Trophoblast cell (in vitro differentiated cells and primary cell): Measurements from ENCODE around the gene IRF7.
"Not testable (repeated sequence)": the region's sequence is repeated elsewhere in the genome, so short reads cannot be mapped to it uniquely, and the experiment has no call there.

Experiments used
- DNase-seq, 2 donors: peaks; one replicate each; pipeline ENCODE4 v3.0.0-alpha.2; 2016
- H2AFZ ChIP-seq: 2 replicates; pipeline ENCODE4 v1.6.1; 2013; ENCODE audit warnings: low read length, moderate library complexity, mild to moderate bottlenecking; ENCODE audit not compliant: insufficient read depth, poor library complexity
- H2AK5ac ChIP-seq: 2 replicates; pipeline ENCODE4 v1.6.1; 2013; ENCODE audit warnings: mild to moderate bottlenecking, low read length
- H2BK120ac ChIP-seq: 2 replicates; pipeline ENCODE4 v1.6.1; 2013; ENCODE audit warnings: low read length, mild to moderate bottlenecking, moderate library complexity; ENCODE audit not compliant: insufficient read depth, poor library complexity
- H2BK12ac ChIP-seq: 2 replicates; pipeline ENCODE4 v1.6.1; 2013; ENCODE audit warnings: mild to moderate bottlenecking, low read length, moderate library complexity
- H2BK5ac ChIP-seq: 2 replicates; pipeline ENCODE4 v1.6.1; 2013; ENCODE audit warnings: low read length, low read depth, moderate library complexity, mild to moderate bottlenecking; ENCODE audit not compliant: poor library complexity
- H3K14ac ChIP-seq: 2 replicates; pipeline ENCODE4 v1.6.1; 2013; ENCODE audit warnings: mild to moderate bottlenecking, low read length
- H3K18ac ChIP-seq: 2 replicates; pipeline ENCODE4 v1.6.1; 2013; ENCODE audit warnings: mild to moderate bottlenecking, low read length
- H3K23ac ChIP-seq: 2 replicates; pipeline ENCODE4 v1.6.1; 2013; ENCODE audit warnings: low read length
- H3K27ac ChIP-seq: 2 replicates; pipeline ENCODE4 v1.5.1; 2013; ENCODE audit warnings: low read depth, mild to moderate bottlenecking, inconsistent platforms, low read length, moderate library complexity
- H3K27me3 ChIP-seq: 2 replicates; pipeline ENCODE4 v1.6.1; 2013; ENCODE audit warnings: inconsistent platforms, mild to moderate bottlenecking, low read length, moderate library complexity; ENCODE audit not compliant: insufficient read depth
- H3K36me3 ChIP-seq, 2 experiments: 1 replicate in 1 of 2; 2 replicates in 1 of 2; pipeline ENCODE4 v1.6.1; 2013; ENCODE audit warnings: low read length in 2 of 2, mild to moderate bottlenecking in 2 of 2, moderate library complexity in 1 of 2; ENCODE audit not compliant: insufficient read depth in 2 of 2, control insufficient read depth in 1 of 2
- H3K4ac ChIP-seq: 2 replicates; pipeline ENCODE4 v1.6.1; 2013; ENCODE audit warnings: low read depth, mild to moderate bottlenecking, low read length, moderate library complexity
- H3K4me1 ChIP-seq, 2 experiments: 1 replicate in 1 of 2; 2 replicates in 1 of 2; pipeline ENCODE4 v1.6.1; 2013; ENCODE audit warnings: low read length in 2 of 2, mild to moderate bottlenecking in 2 of 2, moderate library complexity in 1 of 2; ENCODE audit not compliant: insufficient read depth in 2 of 2, control insufficient read depth in 1 of 2
- H3K4me2 ChIP-seq: 2 replicates; pipeline ENCODE4 v1.6.1; 2013; ENCODE audit warnings: inconsistent platforms, mild to moderate bottlenecking, low read length, moderate library complexity
- H3K4me3 ChIP-seq: 2 replicates; pipeline ENCODE4 v1.5.1; 2013; ENCODE audit warnings: mild to moderate bottlenecking, low read depth, low read length, inconsistent platforms
- H3K79me1 ChIP-seq: one replicate; pipeline ENCODE4 v1.6.1; 2013; ENCODE audit warnings: low read length
- H3K79me2 ChIP-seq: 2 replicates; pipeline ENCODE4 v1.6.1; 2013; ENCODE audit warnings: low read length, mild to moderate bottlenecking; ENCODE audit not compliant: control insufficient read depth, insufficient read depth, poor library complexity
- H3K9ac ChIP-seq: 2 replicates; pipeline ENCODE4 v1.6.1; 2013; ENCODE audit warnings: mild to moderate bottlenecking, low read length
- H3K9me3 ChIP-seq: 2 replicates; pipeline ENCODE4 v1.6.1; 2013; ENCODE audit warnings: low read depth, mild to moderate bottlenecking, control low read depth, inconsistent platforms, low read length; ENCODE audit not compliant: insufficient read depth
- H4K12ac ChIP-seq: 2 replicates; pipeline ENCODE4 v1.6.1; 2013; ENCODE audit warnings: low read depth, mild to moderate bottlenecking, low read length, moderate library complexity
- H4K8ac ChIP-seq: 2 replicates; pipeline ENCODE4 v1.6.1; 2013; ENCODE audit warnings: low read depth, mild to moderate bottlenecking, low read length, moderate library complexity
- H4K91ac ChIP-seq: one replicate; pipeline ENCODE4 v1.6.1; 2013; ENCODE audit warnings: low read depth, mild to moderate bottlenecking, low read length, moderate library complexity
- WGBS: extraction: QIAGEN DNeasy Blood & Tissue Kit; methylation state at CpG from one replicate; pipeline ENCODE4 v1.1.7; 2013; ENCODE audit warnings: missing lambda C conversion rate; ENCODE audit not compliant: insufficient read length, insufficient coverage; ENCODE audit errors: extremely low coverage; 5-methylcytosine and 5-hydroxymethylcytosine counted together

Gene IRF7

DNA sequence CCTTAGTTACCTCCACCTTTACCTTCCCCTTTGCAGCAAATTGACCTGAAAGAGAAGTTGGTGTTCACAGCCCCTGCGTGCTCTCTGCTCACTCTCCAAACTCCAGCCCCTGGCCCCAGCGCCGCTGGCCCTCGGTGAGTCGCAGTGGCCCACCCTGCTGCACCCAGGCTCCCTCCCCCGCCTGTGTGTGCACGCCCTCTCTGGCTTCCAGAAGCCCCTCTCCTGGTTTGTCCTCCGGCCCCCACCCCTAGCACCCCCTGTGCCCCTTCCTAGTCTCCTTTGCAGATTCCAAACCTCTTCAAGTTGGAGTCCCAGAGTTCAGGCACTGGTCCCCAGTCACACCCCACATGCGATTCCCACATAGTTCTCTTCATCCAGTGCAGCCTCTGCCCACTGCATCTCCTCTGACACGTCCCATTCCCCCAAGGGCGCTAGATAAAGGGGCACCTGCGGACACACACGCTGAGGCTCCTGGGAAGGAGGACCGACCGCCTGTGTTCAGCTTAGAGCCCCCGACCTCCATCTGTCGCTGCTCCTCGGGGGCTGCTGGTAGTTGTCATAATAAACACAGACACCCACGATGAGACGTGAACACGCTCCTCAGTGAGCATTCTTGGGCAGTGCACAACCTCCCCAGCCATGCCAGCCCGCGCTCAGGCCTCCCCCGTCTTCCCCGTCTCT lies 41.0 kb downstream of the IRF7 start:
- Histone ChIP-seq H3K79me1 (peaks cover 8% of the 10 kb centered on the region), H2BK5ac (no peak overlapping the region), H3K79me2 (peaks cover 42% of the 10 kb centered on the region), H4K8ac (peak overlapping the region; percentile 88), H3K4me2 (peak overlapping the region; percentile 99), H4K91ac (peak overlapping the region; percentile 84), H2AFZ (peak overlapping the region; percentile 99), H3K4ac (peak overlapping the region; percentile 61), H3K14ac (peak overlapping the region; percentile 99), H4K12ac (peak overlapping the region; percentile 93), H3K9ac (no peak overlapping the region), H3K18ac (peak overlapping the region; percentile 97), H3K9me3 (peaks cover 4% of the 10 kb centered on the region), H3K4me1 (peaks cover 24 to 32% of the 10 kb centered on the region in 2 experiments), H2AK5ac (no peak overlapping the region), H3K23ac (no peak overlapping the region), H2BK120ac (no peak overlapping the region), H3K36me3 (peaks cover 8 to 10% of the 10 kb centered on the region in 2 experiments), H3K27me3 (no peaks in the 10 kb centered on the region), H3K4me3 (peak overlapping the region; percentile 84), H2BK12ac (no peak overlapping the region), H3K27ac (no peak overlapping the region)
- DNase-seq: no peak
- no CpG with 5 or more reads among the region's 25 CpGs for whole genome bisulfite sequencing

DNA sequence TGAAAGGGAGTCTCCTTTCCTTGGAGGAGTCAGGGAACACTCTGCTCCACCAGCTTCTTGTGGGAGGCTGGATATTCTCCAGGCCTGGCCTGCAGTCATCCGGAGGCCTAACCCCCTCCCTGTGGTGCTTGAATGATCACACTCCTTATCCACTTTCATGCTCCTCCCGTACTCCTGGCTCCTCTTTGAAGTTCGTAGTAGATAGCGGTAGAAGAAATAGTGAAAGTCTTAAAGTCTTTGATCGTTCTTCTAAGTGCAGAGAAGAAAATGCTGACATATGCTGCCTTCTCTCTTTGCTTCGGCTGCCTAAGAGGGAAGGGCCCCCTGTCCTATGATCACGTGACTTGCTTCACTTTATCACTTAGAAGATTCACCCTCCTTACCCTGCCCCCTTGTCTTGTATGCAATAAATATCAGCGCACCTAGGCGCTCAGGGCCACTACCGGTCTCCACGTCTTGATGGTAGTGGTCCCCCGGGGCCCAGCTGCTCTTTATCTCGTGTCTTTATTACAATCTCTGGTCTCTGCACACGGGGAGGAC lies 41.6 kb downstream of the IRF7 start:
- not testable (repeated sequence) for H3K23ac ChIP-seq, H3K9me3 ChIP-seq, H3K4me3 ChIP-seq, H3K18ac ChIP-seq, H4K12ac ChIP-seq, H2BK12ac ChIP-seq, H3K4ac ChIP-seq, H3K4me2 ChIP-seq, H3K9ac ChIP-seq, H4K8ac ChIP-seq, H3K27me3 ChIP-seq, H4K91ac ChIP-seq, H2AFZ ChIP-seq, DNase-seq, H3K27ac ChIP-seq, H3K36me3 ChIP-seq, H3K14ac ChIP-seq, H2BK120ac ChIP-seq, H2AK5ac ChIP-seq, H2BK5ac ChIP-seq
- Histone ChIP-seq H3K79me1 (peaks cover 11% of the 10 kb centered on the region), H3K79me2 (peaks cover 35% of the 10 kb centered on the region), H3K4me1 (peaks cover 26 to 39% of the 10 kb centered on the region in 2 experiments)
- WGBS: no CpG with 5 or more reads among the region's 14 CpGs

DNA sequence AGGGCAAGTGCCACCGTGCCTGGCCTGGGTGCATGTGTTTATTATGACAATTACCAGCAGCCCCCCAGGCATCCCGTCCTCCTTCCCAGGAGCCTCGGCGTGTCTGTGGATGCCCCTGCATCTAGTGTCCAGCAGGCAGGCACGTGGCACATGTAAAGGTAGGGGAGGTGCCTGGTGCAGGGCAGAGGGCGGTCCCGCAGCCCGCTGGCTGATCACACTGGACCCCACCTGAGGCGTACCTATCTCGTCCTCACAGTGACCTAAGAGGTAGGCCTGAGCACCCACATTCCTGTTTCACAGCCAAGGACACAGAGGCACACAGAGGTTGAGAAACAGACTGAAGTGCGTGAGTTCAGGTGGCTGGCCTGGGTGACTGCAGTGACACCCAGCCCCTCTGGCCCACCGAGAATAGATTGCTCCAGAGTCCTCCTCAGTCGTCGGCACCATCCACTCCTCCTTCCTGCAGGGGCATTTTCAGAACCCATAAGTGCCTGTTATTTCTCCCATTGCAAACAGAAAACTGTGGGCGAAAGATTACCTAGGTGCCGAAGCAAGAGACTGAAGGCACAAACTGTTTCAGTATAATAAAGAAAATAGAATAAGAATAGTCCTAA lies 42.5 kb downstream of the IRF7 start:
- Histone ChIP-seq H3K36me3 (peaks cover under 1 to 3% of the 10 kb centered on the region in 2 experiments), H2AK5ac (no peak overlapping the region), H3K23ac (no peak overlapping the region), H3K14ac (no peak overlapping the region), H3K4me3 (no peak overlapping the region), H3K9ac (no peak overlapping the region), H4K91ac (no peak overlapping the region), H2BK12ac (no peak overlapping the region), H2AFZ (no peak overlapping the region), H3K27ac (no peak overlapping the region), H3K4me2 (no peak overlapping the region), H3K4ac (no peak overlapping the region), H3K79me2 (peaks cover 32% of the 10 kb centered on the region), H2BK120ac (no peak overlapping the region), H3K79me1 (peaks cover 14% of the 10 kb centered on the region), H2BK5ac (no peak overlapping the region), H4K8ac (no peak overlapping the region), H3K9me3 (peaks cover 4% of the 10 kb centered on the region), H4K12ac (no peak overlapping the region), H3K18ac (no peak overlapping the region), H3K4me1 (peaks cover 28 to 39% of the 10 kb centered on the region in 2 experiments), H3K27me3 (no peaks in the 10 kb centered on the region)
- no peak for DNase-seq
- WGBS: no CpG with 5 or more reads among the region's 16 CpGs

DNA sequence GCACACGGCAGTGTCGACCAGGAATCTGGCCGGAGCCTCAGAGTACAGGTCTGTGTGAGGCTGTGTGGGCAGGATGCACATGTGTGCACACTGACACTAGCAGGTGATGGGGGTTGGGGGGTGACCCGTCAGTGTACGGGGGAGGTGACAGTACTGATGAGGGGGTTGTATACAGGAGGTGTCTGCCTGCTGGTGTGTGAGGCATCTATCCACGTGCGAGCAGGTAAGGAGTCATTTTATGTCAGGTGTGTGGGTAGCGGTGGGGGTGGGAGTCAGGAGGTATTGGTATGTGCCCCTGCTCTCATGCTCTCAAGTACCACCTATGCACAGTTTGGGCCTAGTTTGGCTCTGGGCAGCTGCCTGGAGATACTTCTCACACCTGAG lies 44.0 kb downstream of the IRF7 start:
- Histone ChIP-seq H3K79me1 (peaks cover 19% of the 10 kb centered on the region), H2AFZ (no peak overlapping the region), H2BK5ac (no peak overlapping the region), H4K91ac (no peak overlapping the region), H3K27ac (no peak overlapping the region), H3K23ac (no peak overlapping the region), H2BK120ac (no peak overlapping the region), H3K4me3 (no peak overlapping the region), H3K4ac (no peak overlapping the region), H3K36me3 (peaks cover 0 to 5% of the 10 kb centered on the region in 2 experiments), H3K14ac (no peak overlapping the region), H3K79me2 (peaks cover 20% of the 10 kb centered on the region), H3K18ac (no peak overlapping the region), H3K4me1 (peaks cover 21 to 40% of the 10 kb centered on the region in 2 experiments), H4K8ac (no peak overlapping the region), H3K9me3 (peaks cover 8% of the 10 kb centered on the region), H3K27me3 (no peaks in the 10 kb centered on the region), H4K12ac (no peak overlapping the region), H3K9ac (no peak overlapping the region), H2AK5ac (no peak overlapping the region), H2BK12ac (no peak overlapping the region), H3K4me2 (no peak overlapping the region)
- no CpG with 5 or more reads among the region's 8 CpGs for WGBS
- DNase-seq: no peak
